IPS-20b (cell line): ENCODE data around the gene PTPRK.
"Not testable (repeated sequence)": the region's sequence is repeated elsewhere in the genome, so short reads cannot be mapped to it uniquely, and the experiment has no call there.

Experiments used
- H3K27ac ChIP-seq: one replicate; pipeline ENCODE4 v1.5.1; 2013; ENCODE audit warnings: low read length
- H3K27me3 ChIP-seq: 2 replicates; pipeline ENCODE4 v1.6.1; 2013; ENCODE audit warnings: mild to moderate bottlenecking, low read length, inconsistent platforms; ENCODE audit not compliant: insufficient read depth
- H3K36me3 ChIP-seq: 2 replicates; pipeline ENCODE4 v1.6.1; 2013; ENCODE audit warnings: low read depth, mild to moderate bottlenecking, inconsistent platforms, low read length, moderate library complexity; ENCODE audit not compliant: insufficient read depth
- H3K4me1 ChIP-seq: 2 replicates; pipeline ENCODE4 v1.6.1; 2013; ENCODE audit warnings: mild to moderate bottlenecking, control low read depth, inconsistent platforms, low read length, moderate library complexity; ENCODE audit not compliant: insufficient read depth
- H3K4me3 ChIP-seq: 2 replicates; pipeline ENCODE4 v1.5.1; 2013; ENCODE audit warnings: mild to moderate bottlenecking, low read length, inconsistent platforms
- H3K9ac ChIP-seq: 2 replicates; pipeline ENCODE4 v1.6.1; 2013; ENCODE audit warnings: low read depth, mild to moderate bottlenecking, inconsistent platforms, low read length, moderate library complexity
- H3K9me3 ChIP-seq: 2 replicates; pipeline ENCODE4 v1.6.1; 2013; ENCODE audit warnings: mild to moderate bottlenecking, low read depth, low read length, inconsistent platforms; ENCODE audit not compliant: insufficient read depth

PTPRK gene

GRCh38 chr6:128486580-128486979, 33.8 kb downstream of the PTPRK start:
- not testable (repeated sequence) for H3K4me3 ChIP-seq, H3K9ac ChIP-seq, H3K36me3 ChIP-seq, H3K9me3 ChIP-seq, H3K27me3 ChIP-seq, H3K27ac ChIP-seq
- peaks cover 12% of the 10 kb centered on the region for H3K4me1 ChIP-seq

- Histone ChIP-seq H3K9me3 (no peaks in the 10 kb centered on the region), H3K4me3 (no peak overlapping the region), H3K4me1 (peaks cover 4% of the 10 kb centered on the region; the same call in 1 of the 2 replicates), H3K27me3 (no peaks in the 10 kb centered on the region), H3K27ac (no peak overlapping the region), H3K9ac (no peak overlapping the region), H3K36me3 (no peaks in the 10 kb centered on the region)
Measured at GRCh38 chr6:128483472-128484135, 36.8 kb downstream of the PTPRK start.

- no peak overlapping the region for H3K9ac ChIP-seq
- no peaks in the 10 kb centered on the region for H3K9me3 ChIP-seq
- no peak overlapping the region for H3K4me3 ChIP-seq
- H3K36me3 ChIP-seq, result no peaks in the 10 kb centered on the region
- H3K4me1 ChIP-seq, result peaks cover 4% of the 10 kb centered on the region; the same call in 1 of the 2 replicates
- H3K27ac ChIP-seq, result no peak overlapping the region
- H3K27me3 ChIP-seq, result no peaks in the 10 kb centered on the region
Measured at GRCh38 chr6:128482642-128483041, 37.8 kb downstream of the PTPRK start.

- peaks cover 4% of the 10 kb centered on the region for H3K4me1 ChIP-seq
- no peaks in the 10 kb centered on the region for H3K9me3 ChIP-seq
- H3K36me3 ChIP-seq, result no peaks in the 10 kb centered on the region
- H3K27ac ChIP-seq, result no peak overlapping the region
- no peaks in the 10 kb centered on the region for H3K27me3 ChIP-seq
- no peak overlapping the region for H3K9ac ChIP-seq
- H3K4me3 ChIP-seq, result no peak overlapping the region
Measured at GRCh38 chr6:128479991-128480390, 40.4 kb downstream of the PTPRK start.

- Histone ChIP-seq H3K9me3 (no peaks in the 10 kb centered on the region), H3K4me3 (no peak overlapping the region), H3K27ac (no peak overlapping the region), H3K9ac (no peak overlapping the region), H3K27me3 (no peaks in the 10 kb centered on the region), H3K36me3 (no peaks in the 10 kb centered on the region), H3K4me1 (peaks cover 5% of the 10 kb centered on the region)
Measured at GRCh38 chr6:128479048-128479666, 41.2 kb downstream of the PTPRK start.

GRCh38 chr6:128478230-128479047, 42.0 kb downstream of the PTPRK start:
- Histone ChIP-seq H3K4me1 (peaks cover 5% of the 10 kb centered on the region; the same call in 1 of the 2 replicates), H3K9ac (no peak overlapping the region), H3K36me3 (no peaks in the 10 kb centered on the region), H3K27me3 (no peaks in the 10 kb centered on the region), H3K27ac (no peak overlapping the region), H3K4me3 (no peak overlapping the region), H3K9me3 (no peaks in the 10 kb centered on the region)

GRCh38 chr6:128474933-128475332, 45.5 kb downstream of the PTPRK start:
- H3K4me3 ChIP-seq, result no peak overlapping the region
- H3K27me3 ChIP-seq, result no peaks in the 10 kb centered on the region
- H3K27ac ChIP-seq, result no peak overlapping the region
- no peaks in the 10 kb centered on the region for H3K36me3 ChIP-seq
- H3K9ac ChIP-seq, result no peak overlapping the region
- H3K9me3 ChIP-seq, result no peaks in the 10 kb centered on the region
- peaks cover 5% of the 10 kb centered on the region; the same call in 1 of the 2 replicates for H3K4me1 ChIP-seq

- Histone ChIP-seq H3K9ac (no peak overlapping the region), H3K4me3 (no peak overlapping the region), H3K27me3 (no peaks in the 10 kb centered on the region), H3K36me3 (no peaks in the 10 kb centered on the region), H3K9me3 (no peaks in the 10 kb centered on the region), H3K4me1 (peaks cover 5% of the 10 kb centered on the region; the same call in 1 of the 2 replicates), H3K27ac (no peak overlapping the region)
Measured at GRCh38 chr6:128474481-128474880, 45.9 kb downstream of the PTPRK start.

GRCh38 chr6:128471907-128472306, 48.5 kb downstream of the PTPRK start:
- Histone ChIP-seq H3K4me3 (no peak overlapping the region), H3K27me3 (no peaks in the 10 kb centered on the region), H3K4me1 (peaks cover 5% of the 10 kb centered on the region; the same call in 1 of the 2 replicates), H3K36me3 (no peaks in the 10 kb centered on the region), H3K9ac (no peak overlapping the region), H3K9me3 (no peaks in the 10 kb centered on the region), H3K27ac (no peak overlapping the region)

- no peak overlapping the region for H3K4me3 ChIP-seq
- H3K4me1 ChIP-seq, result no peaks in the 10 kb centered on the region
- H3K9ac ChIP-seq, result no peak overlapping the region
- H3K27ac ChIP-seq, result no peak overlapping the region
- no peaks in the 10 kb centered on the region for H3K36me3 ChIP-seq
- no peaks in the 10 kb centered on the region for H3K27me3 ChIP-seq
- no peaks in the 10 kb centered on the region for H3K9me3 ChIP-seq
Measured at GRCh38 chr6:128465368-128466343, 54.7 kb downstream of the PTPRK start.

- Histone ChIP-seq H3K27ac (no peak overlapping the region), H3K4me1 (no peaks in the 10 kb centered on the region), H3K9ac (no peak overlapping the region), H3K4me3 (no peak overlapping the region), H3K9me3 (no peaks in the 10 kb centered on the region), H3K27me3 (no peaks in the 10 kb centered on the region), H3K36me3 (no peaks in the 10 kb centered on the region)
Measured at GRCh38 chr6:128464790-128465189, 55.6 kb downstream of the PTPRK start.
